Transverse colon (tissue), 4 donors: ENCODE measurements around the gene VSTM2L. TPM values are rescaled to one million over a fixed set of nuclear protein-coding genes. Genes with fewer than 3 reads are reported as not detected.

Experiments
- DNase-seq: peaks from one replicate; pipeline ENCODE4 v3.0.0-alpha.2; 2019
- H3K27ac ChIP-seq, 4 donors: fragments of 200-600 bp; sonication (generic); 2 replicates each; pipeline ENCODE4 v1.5.1; 2016 to 2018; ENCODE audit warnings: inconsistent platforms in 4 of 4
- H3K27me3 ChIP-seq: fragments of 200-600 bp; sonication (generic); 2 replicates; pipeline ENCODE4 v1.5.1; 2017; ENCODE audit warnings: inconsistent platforms
- H3K36me3 ChIP-seq, 4 donors: fragments of 200-600 bp; sonication (generic); 2 replicates each; pipeline ENCODE4 v1.5.1; 2017 to 2019; ENCODE audit warnings: inconsistent platforms in 4 of 4
- H3K4me1 ChIP-seq, 4 donors: fragments of 200-600 bp; sonication (generic); 2 replicates each; pipeline ENCODE4 v1.5.1; 2017 to 2020; ENCODE audit warnings: inconsistent platforms in 4 of 4
- H3K4me3 ChIP-seq, 4 donors: fragments of 200-600 bp; sonication (generic); 1 replicate in 1 of 4; 2 replicates in 3 of 4; pipeline versions ENCODE4 v1.5.1 to v1.6.1; 2017 to 2019; ENCODE audit warnings: inconsistent platforms in 4 of 4
- H3K9me3 ChIP-seq, 2 donors: fragments of 200-600 bp; sonication (generic); 2 replicates each; pipeline ENCODE4 v1.5.1; 2017 to 2019; ENCODE audit warnings: inconsistent platforms in 2 of 2
- EP300 ChIP-seq: sonication (generic); formaldehyde crosslinking; IDR thresholded peaks from one replicate; pipeline ENCODE4 v1.6.1; 2017; ENCODE audit warnings: antibody characterized with exemption, low read depth
- POLR2A ChIP-seq: fragments of 450-650 bp; IDR thresholded peaks from one replicate; pipeline ENCODE4 v1.6.1; 2016; ENCODE audit warnings: antibody characterized with exemption, mild to moderate bottlenecking, moderate library complexity
- POLR2AphosphoS5 ChIP-seq, 3 donors: sonication (generic); formaldehyde crosslinking; IDR thresholded peaks; one replicate each; pipeline ENCODE4 v1.6.1; 2016; ENCODE audit warnings: antibody characterized with exemption in 3 of 3
- WGBS, 2 donors: methylation state at CpG; one replicate each; pipeline ENCODE4 v1.1.5; 2018; ENCODE audit warnings: low coverage in 1 of 2; 5-methylcytosine and 5-hydroxymethylcytosine counted together
- in situ Hi-C, 4 donors: fragments of 200-750 bp; cut with MboI; loops; one replicate each; pipeline versions ENCODE4 v1.15.0 to v1.15.1; 2017; ENCODE audit warnings: low sequenced_read_pairs in 3 of 4, low pct_ligation_motif_present in 1 of 4, low pct_unique_long_range_greater_than_20kb in 1 of 4
- intact Hi-C: fragments of 100-400 bp; cut with DNase I; formaldehyde crosslinking; loops from one replicate; pipeline ENCODE4 v1.15.1; 2023; ENCODE audit warnings: low total_unique reads
- total RNA-seq, 4 donors: library from RNA; depleted of rRNA; stranded (reverse); fragments of >200 nt; gene quantifications; one replicate each; pipeline ENCODE4 v1.1.0, GENCODE V29; 2016
- TF ChIP-seq, protein P1 (sequence below), 5 experiments: fragments of 200-600 bp in 3 of 5; fragments of 450-650 bp in 2 of 5; sonication (generic) in 3 of 5; IDR thresholded peaks; 1 replicate in 2 of 5; 2 replicates in 3 of 5; pipeline ENCODE4 v1.5.1; 2016 to 2017; ENCODE audit warnings: antibody characterized with exemption in 5 of 5, inconsistent platforms in 3 of 5, mild to moderate bottlenecking in 2 of 5, moderate library complexity in 1 of 5

The VSTM2L gene
- total RNA-seq, 4 donors from 2014 or later = 3.0 to 6.6 (median 3.0) TPM; not detected in 1

DNA sequence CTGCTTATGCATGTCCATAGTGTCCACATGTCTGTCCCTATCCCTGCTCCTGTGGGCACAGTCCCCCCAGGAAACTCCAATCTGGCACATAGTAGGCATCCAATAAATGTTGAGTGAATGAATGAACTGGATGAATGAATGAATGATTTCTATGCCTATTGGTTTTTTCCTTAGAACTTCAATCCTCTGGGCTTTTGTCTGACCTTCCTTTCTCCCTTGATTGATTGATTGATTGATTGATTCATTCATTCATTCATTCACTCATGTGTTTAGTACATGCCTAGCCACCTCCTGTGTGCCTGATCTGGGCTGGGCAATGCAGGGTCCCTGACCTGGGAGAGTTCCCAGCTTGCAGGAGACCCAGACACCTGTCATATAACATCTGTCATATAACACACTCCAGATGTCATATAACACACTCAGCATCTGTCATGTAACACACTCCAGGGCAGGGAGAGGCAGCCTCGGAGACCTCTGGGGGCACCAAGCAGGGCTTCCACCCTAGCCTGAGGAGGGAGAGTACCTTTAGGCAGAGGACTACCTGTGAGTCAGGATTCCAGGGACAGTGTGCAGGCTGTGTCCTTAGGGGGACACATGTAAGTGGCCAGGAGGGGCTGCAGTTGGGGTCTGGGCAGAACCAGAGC is 17.9 kb downstream of the VSTM2L start:
- WGBS, 2 donors = 50% methylated on average over 1 of the region's 1 CpG; no CpG with 5 or more reads in 1 of the 2 donors
- no peak for TF ChIP-seq POLR2A
- no peak for TF ChIP-seq POLR2AphosphoS5 (IDR thresholded peaks at IDR 0.05)
- TF ChIP-seq EP300 = no peak
- TF ChIP-seq, protein P1, sequence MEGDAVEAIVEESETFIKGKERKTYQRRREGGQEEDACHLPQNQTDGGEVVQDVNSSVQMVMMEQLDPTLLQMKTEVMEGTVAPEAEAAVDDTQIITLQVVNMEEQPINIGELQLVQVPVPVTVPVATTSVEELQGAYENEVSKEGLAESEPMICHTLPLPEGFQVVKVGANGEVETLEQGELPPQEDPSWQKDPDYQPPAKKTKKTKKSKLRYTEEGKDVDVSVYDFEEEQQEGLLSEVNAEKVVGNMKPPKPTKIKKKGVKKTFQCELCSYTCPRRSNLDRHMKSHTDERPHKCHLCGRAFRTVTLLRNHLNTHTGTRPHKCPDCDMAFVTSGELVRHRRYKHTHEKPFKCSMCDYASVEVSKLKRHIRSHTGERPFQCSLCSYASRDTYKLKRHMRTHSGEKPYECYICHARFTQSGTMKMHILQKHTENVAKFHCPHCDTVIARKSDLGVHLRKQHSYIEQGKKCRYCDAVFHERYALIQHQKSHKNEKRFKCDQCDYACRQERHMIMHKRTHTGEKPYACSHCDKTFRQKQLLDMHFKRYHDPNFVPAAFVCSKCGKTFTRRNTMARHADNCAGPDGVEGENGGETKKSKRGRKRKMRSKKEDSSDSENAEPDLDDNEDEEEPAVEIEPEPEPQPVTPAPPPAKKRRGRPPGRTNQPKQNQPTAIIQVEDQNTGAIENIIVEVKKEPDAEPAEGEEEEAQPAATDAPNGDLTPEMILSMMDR (IDR thresholded peaks at IDR 0.05) = no peak
- Histone ChIP-seq H3K27ac (no peak overlapping the region), H3K4me3 (no peak overlapping the region), H3K36me3 (no peaks in the 10 kb centered on the region), H3K27me3 (peaks cover 33% of the 10 kb centered on the region), H3K4me1 (peaks cover 0 to 2% (median 0%) of the 10 kb centered on the region in 4 donors), H3K9me3 (no peaks in the 10 kb centered on the region)
- no peak for DNase-seq
- intact Hi-C loops = no loop called here
- in situ Hi-C loops = no loop called here

GRCh38 chr20:37921341-37921929 is 18.5 kb downstream of the VSTM2L start:
- H3K27ac ChIP-seq = no peak overlapping the region

GRCh38 chr20:37922016-37922415 is 19.1 kb downstream of the VSTM2L start:
- in situ Hi-C loops = no loop called here
- H3K27me3 ChIP-seq = peaks cover 21% of the 10 kb centered on the region

More at GRCh38 chr20:37921341-37921929, 18.5 kb downstream of the VSTM2L start:
- Histone ChIP-seq H3K36me3 (no peaks in the 10 kb centered on the region), H3K27me3 (peaks cover 27% of the 10 kb centered on the region), H3K9me3 (no peaks in the 10 kb centered on the region), H3K4me3 (no peak overlapping the region), H3K4me1 (no peaks in the 10 kb centered on the region)
- in situ Hi-C loops = no loop called here
- no peak for DNase-seq
- intact Hi-C loops = no loop called here
- TF ChIP-seq EP300 (no peak), POLR2AphosphoS5 (IDR thresholded peaks at IDR 0.05) (no peak), POLR2A (no peak)
- TF ChIP-seq, protein P1 (IDR thresholded peaks at IDR 0.05) = no peak
- WGBS, 2 donors = 57 to 70% methylated on average over 2 to 6 of the region's 6 CpGs

GRCh38 chr20:37925265-37926165 is 22.6 kb downstream of the VSTM2L start:
- intact Hi-C loops (no loop called here), in situ Hi-C loops (no loop called here)
- TF ChIP-seq EP300 (no peak), POLR2AphosphoS5 (IDR thresholded peaks at IDR 0.05) (no peak), POLR2A (no peak)
- TF ChIP-seq, protein P1 (IDR thresholded peaks at IDR 0.05) = no peak
- Histone ChIP-seq H3K27ac (no peak overlapping the region), H3K4me3 (no peak overlapping the region), H3K4me1 (no peaks in the 10 kb centered on the region), H3K27me3 (no peaks in the 10 kb centered on the region), H3K9me3 (no peaks in the 10 kb centered on the region), H3K36me3 (no peaks in the 10 kb centered on the region)
- DNase-seq = no peak
- WGBS, 2 donors = 80% methylated on average over 19 of the region's 19 CpGs; no CpG with 5 or more reads in 1 of the 2 donors

More at GRCh38 chr20:37922016-37922415, 19.1 kb downstream of the VSTM2L start:
- Histone ChIP-seq H3K4me3 (no peak overlapping the region), H3K9me3 (no peaks in the 10 kb centered on the region), H3K4me1 (no peaks in the 10 kb centered on the region), H3K36me3 (no peaks in the 10 kb centered on the region), H3K27ac (no peak overlapping the region)
- WGBS, 2 donors = 79 to 100% methylated on average over 3 of the region's 3 CpGs
- intact Hi-C loops = no loop called here
- DNase-seq = no peak
- TF ChIP-seq EP300 (no peak), POLR2AphosphoS5 (IDR thresholded peaks at IDR 0.05) (no peak), POLR2A (no peak)
